NT2/D1 (cell line): ENCODE measurements around the gene NYAP1.

Source experiments
- SUZ12 ChIP-seq: IDR thresholded peaks from 2 replicates; pipeline ENCODE4 v1.6.1; 2011; ENCODE audit not compliant: insufficient read length, insufficient read depth; ENCODE audit errors: extremely low read depth
- YY1 ChIP-seq: IDR thresholded peaks from 2 replicates; pipeline ENCODE4 v1.6.1; 2011; ENCODE audit not compliant: insufficient read length, insufficient read depth
- ZNF274 ChIP-seq: IDR thresholded peaks from 2 replicates; pipeline ENCODE4 v1.6.1; 2011; ENCODE audit warnings: mild to moderate bottlenecking, low read depth, low read length

DNA sequence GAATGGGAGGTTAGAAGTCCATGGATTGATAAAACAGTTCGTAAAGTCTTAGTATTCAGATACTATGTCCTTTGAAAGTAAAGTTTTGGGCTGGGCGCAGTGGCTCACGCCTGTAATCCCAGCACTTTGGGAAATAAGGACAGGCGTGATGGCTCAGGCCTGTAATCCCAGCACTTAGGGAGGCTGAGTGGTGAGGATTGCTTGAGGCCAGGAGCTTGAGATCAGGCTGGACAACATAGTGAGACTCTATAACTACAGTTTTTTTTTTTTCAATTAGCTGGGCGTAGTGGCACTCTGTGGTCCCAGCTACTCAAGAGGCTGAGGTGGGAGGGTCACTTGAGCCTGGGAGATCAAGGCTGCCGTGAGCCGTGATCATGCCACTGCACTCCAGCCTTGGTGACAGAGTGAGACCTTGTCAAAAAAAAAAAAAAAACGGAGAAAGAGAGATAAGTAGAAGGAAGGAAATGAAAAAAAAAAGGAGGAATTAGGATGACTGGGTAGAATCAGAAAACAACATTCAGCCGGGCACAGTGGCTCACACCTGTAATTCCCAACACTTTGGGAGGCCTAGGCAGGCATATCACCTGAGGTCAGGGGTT is 29.6 kb downstream of the NYAP1 start:
- TF ChIP-seq YY1, result no peak
- TF ChIP-seq ZNF274, result no peak
- no peak for TF ChIP-seq SUZ12
